ENCODE measurements around the gene PCDHA9.
"Not testable (repeated sequence)": the region's sequence is repeated elsewhere in the genome, so short reads cannot be mapped to it uniquely, and the experiment has no call there.

PCDHA9 gene

DNA sequence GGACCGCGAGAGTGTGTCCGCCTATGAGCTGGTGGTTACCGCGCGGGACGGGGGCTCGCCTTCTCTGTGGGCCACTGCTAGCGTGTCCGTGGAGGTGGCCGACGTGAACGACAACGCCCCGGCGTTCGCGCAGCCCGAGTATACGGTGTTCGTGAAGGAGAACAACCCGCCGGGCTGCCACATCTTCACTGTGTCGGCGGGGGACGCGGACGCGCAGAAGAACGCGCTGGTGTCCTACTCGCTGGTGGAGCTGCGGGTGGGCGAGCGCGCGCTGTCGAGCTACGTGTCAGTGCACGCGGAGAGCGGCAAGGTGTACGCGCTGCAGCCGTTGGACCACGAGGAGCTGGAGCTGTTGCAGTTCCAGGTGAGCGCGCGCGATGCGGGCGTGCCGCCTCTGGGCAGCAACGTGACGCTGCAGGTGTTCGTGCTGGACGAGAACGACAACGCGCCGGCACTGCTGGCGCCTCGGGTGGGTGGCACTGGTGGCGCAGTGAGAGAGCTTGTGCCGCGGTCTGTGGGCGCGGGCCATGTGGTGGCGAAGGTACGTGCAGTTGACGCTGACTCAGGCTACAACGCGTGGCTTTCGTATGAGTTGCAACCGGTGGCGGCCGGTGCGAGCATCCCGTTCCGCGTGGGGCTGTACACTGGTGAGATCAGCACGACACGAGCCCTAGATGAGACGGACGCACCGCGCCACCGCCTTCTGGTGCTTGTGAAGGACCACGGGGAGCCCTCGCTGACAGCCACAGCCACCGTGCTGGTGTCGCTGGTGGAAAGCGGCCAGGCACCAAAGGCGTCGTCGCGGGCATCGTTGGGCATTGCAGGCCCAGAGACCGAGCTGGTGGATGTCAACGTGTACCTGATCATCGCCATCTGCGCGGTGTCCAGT is 12.3 kb upstream of the PCDHA9 start:
- DNase-seq = no peak

DNA sequence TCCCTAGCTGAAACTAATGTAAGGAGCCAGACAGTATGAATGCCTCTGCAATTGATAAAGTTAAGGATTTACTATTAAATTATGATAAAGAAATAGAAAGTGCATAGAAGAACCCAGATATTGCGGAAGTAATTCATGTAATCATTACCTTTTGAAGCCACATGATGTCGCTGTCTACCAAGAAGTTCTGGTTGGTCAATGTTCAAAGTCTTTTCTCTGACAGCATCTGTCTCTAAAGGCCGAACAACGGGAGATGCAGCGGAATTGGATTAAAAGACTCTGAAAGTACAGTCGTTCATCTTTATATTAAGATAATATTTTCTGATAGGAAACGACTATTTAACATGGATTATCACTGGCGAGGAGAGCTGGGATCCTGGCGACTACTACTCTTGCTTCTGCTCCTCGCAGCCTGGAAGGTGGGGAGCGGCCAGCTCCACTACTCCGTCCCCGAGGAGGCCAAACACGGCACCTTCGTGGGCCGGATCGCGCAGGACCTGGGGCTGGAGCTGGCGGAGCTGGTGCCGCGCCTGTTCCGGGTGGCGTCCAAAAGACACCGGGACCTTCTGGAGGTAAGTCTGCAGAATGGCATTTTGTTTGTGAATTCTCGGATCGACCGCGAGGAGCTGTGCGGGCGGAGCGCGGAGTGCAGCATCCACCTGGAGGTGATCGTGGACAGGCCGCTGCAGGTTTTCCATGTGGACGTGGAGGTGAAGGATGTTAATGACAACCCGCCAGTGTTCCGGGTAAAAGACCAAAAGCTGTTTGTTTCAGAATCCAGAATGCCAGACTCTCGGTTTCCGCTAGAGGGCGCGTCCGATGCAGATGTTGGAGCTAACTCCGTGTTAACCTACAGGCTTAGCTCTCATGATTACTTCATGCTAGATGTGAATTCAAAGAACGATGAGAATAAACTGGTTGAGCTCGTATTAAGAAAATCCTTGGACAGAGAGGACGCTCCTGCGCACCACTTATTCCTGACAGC is 6.9 kb upstream of the PCDHA9 start, which contains the start of gene PCDHA8:
Gene PCDHA8 (plus strand): TSS at position 210 of the 985 bp plus-strand sequence. CDS start 135 bp downstream, at position 345.
- DNase-seq = no peak

DNA sequence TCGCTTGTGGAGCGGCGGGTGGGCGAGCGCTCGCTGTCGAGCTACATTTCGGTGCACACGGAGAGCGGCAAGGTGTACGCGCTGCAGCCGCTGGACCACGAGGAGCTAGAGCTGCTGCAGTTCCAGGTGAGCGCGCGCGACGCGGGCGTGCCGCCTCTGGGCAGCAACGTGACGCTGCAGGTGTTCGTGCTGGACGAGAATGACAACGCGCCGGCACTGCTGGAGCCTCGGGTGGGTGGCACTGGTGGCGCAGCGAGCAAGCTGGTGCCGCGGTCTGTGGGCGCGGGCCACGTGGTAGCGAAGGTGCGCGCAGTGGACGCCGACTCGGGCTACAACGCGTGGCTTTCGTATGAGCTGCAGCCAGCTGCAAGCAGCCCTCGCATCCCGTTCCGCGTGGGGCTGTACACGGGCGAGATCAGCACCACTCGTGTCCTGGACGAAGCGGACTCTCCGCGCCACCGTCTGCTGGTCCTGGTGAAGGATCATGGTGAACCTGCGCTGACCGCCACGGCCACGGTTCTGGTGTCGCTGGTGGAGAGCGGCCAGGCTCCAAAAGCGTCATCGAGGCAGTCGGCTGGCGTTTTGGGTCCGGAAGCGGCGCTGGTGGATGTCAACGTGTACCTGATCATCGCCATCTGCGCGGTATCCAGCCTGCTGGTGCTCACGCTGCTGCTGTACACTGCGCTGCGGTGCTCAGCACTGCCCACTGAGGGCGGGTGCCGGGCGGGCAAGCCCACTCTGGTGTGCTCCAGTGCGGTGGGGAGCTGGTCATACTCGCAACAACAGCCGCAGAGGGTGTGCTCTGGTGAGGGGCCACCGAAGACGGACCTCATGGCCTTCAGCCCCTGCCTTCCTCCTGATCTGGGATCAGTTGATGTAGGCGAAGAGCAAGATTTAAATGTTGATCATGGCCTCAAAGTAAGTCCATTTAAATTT is 5.1 kb upstream of the PCDHA9 start:
- DNase-seq = no peak

DNA sequence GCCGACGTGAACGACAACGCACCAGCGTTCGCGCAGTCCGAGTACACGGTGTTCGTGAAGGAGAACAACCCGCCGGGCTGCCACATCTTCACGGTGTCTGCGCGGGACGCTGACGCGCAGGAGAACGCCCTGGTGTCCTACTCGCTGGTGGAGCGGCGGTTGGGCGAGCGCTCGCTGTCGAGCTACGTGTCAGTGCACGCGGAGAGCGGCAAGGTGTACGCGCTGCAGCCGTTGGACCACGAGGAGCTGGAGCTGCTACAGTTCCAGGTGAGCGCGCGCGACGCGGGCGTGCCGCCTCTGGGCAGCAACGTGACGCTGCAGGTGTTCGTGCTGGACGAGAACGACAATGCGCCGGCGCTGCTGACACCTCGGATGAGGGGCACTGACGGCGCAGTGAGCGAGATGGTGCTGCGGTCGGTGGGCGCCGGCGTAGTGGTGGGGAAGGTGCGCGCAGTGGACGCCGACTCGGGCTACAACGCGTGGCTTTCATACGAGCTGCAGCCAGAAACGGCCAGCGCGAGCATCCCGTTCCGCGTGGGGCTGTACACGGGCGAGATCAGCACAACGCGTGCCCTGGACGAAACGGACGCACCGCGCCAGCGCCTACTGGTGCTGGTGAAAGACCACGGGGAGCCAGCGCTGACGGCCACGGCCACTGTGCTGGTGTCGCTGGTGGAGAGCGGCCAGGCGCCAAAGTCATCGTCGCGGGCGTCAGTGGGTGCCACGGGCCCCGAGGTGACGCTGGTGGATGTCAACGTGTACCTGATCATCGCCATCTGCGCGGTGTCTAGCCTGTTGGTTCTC is 1.9 kb downstream of the PCDHA9 start:
- not testable (repeated sequence) for DNase-seq

DNA sequence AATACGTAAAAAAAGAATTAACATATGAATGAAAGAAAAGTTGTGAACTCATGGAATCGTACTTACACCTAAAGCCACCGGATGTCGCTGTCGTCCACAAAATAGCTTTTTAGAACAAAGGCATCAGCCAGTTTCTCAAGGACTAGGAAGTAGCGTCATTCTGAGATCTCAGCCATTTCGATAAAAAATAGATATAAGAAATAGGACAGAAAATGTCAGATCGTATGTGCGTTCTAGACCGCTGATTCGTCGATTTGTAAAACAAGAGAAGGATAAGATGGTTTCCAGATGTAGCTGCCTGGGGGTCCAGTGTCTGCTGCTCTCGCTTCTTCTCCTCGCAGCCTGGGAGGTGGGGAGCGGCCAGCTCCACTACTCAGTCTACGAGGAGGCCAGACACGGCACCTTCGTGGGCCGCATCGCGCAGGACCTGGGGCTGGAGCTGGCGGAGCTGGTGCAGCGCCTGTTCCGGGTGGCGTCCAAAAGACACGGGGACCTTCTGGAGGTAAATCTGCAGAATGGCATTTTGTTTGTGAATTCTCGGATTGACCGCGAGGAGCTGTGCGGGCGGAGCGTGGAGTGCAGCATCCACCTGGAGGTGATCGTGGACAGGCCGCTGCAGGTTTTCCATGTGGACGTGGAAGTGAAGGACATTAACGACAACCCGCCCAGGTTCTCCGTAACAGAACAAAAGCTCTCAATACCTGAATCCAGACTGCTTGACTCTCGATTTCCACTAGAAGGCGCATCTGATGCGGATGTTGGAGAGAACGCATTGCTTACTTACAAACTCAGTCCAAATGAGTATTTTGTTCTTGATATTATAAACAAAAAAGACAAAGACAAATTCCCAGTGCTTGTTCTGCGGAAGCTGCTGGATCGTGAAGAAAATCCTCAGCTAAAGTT is 7.8 kb downstream of the PCDHA9 start, which contains the start of gene PCDHA10:
Gene PCDHA10 (plus strand): TSS at position 126 of the 903 bp plus-strand sequence. CDS start 152 bp downstream, at position 278.
- DNase-seq = no peak

DNA sequence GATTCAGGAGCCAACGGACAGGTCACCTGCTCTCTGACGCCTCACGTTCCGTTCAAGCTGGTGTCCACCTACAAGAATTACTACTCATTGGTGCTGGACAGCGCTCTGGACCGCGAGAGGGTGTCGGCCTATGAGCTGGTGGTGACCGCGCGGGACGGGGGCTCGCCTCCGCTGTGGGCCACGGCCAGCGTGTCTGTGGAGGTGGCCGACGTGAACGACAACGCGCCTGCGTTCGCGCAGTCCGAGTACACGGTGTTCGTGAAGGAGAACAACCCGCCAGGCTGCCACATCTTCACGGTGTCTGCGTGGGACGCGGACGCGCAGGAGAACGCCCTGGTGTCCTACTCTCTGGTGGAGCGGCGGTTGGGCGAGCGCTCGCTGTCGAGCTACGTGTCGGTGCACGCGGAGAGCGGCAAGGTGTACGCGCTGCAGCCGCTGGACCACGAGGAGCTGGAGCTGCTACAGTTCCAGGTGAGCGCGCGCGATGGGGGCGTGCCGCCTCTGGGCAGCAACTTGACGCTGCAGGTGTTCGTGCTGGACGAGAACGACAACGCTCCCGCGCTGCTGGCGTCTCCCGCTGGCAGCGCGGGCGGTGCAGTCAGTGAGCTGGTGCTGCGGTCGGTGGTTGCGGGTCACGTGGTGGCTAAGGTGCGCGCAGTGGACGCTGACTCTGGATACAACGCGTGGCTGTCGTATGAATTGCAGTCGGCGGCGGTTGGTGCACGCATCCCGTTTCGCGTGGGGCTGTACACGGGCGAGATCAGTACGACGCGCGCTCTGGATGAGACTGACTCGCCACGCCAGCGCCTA is 9.2 kb downstream of the PCDHA9 start:
- DNase-seq = no peak

DNA sequence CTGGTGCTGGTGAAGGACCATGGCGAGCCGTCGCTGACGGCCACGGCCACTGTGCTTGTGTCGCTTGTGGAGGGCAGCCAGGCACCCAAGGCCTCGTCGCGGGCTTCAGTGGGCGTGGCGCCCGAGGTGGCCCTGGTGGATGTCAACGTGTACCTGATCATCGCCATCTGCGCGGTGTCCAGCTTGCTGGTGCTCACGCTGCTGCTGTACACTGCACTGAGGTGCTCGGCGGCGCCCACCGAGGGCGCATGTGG is 9.7 kb downstream of the PCDHA9 start:
- no peak for DNase-seq

DNA sequence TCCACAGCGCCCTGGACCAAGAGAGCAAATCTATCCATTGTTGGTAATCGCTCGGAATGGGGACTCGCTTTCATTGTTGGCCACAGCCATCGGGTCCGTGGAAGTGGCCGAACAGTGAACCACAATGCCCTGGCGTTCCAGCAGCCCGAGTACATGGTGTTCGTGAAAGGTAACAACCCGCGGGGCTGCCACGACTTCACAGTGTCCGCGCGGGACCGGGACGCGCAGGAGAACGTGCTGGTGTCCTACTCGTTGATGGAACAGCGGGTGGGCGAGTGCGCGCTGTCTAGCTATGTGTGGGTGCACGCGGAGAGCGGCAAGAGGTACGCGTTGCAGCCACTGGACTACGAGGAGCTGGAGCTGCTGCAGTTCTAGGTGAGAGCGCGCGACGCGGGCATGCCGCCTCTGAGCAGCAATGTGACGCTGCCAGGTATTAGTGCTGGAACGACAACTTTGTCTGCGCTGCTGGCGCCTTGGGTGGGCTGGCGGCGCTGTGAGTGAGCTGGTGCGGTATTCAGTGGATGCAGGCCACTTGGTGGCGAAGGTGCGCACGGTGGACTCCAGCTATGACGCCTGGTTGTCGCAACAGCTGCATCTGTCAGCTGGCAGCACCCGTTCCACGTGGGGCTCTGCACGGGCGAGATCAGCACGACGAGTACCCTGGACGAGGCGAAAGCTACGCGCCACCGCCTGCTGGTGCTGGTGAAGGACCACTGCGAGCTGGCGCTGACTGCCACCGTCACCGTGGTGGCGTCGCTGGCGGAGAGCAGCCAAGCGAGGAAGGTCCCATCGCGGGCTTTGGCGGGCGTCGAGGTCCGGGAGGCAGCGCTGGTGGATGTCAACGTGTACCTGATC is 14.5 kb downstream of the PCDHA9 start:
- no peak for DNase-seq

DNA sequence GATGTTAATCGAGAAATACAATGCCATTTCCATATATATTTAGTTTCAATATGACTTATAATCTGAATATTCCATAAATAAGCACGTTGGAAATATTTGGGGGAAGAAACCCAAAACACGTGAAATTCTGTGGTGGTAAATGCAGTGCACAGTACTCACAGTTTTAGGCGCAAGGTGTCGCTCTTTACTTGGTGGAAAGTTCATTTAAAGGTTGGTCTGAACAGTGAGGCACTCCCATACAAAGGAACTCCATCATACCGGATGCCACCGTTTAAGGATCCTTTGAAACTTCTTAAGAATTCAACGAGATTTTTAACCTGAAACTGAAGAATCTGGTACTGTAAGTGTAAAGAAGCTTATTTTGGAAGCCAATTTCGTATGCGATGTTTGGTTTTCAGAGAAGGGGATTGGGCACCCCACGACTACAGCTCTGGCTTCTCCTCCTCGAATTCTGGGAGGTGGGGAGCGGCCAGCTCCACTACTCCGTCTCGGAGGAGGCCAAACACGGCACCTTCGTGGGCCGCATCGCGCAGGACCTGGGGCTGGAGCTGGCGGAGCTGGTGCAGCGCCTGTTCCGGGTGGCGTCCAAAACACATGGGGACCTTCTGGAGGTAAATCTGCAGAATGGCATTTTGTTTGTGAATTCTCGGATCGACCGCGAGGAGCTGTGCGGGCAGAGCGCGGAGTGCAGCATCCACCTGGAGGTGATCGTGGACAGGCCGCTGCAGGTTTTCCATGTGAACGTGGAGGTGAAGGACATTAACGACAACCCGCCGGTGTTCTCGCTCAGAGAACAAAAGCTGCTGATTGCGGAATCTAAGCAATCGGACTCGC is 20.8 kb downstream of the PCDHA9 start, which contains the start of gene PCDHA11:
Gene PCDHA11 (plus strand): TSS at position 237 of the 834 bp plus-strand sequence. CDS start 147 bp downstream, at position 384.
- no peak for DNase-seq

DNA sequence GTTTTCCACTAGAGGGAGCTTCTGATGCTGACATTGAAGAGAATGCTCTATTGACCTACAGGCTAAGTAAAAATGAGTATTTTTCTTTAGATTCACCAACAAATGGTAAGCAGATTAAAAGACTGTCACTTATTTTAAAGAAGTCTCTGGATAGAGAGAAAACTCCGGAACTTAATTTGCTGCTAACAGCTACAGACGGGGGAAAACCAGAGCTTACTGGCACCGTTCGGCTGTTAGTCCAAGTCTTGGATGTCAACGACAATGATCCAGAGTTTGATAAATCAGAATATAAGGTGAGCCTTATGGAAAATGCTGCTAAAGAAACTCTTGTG is 21.3 kb downstream of the PCDHA9 start:
- no peak for DNase-seq

DNA sequence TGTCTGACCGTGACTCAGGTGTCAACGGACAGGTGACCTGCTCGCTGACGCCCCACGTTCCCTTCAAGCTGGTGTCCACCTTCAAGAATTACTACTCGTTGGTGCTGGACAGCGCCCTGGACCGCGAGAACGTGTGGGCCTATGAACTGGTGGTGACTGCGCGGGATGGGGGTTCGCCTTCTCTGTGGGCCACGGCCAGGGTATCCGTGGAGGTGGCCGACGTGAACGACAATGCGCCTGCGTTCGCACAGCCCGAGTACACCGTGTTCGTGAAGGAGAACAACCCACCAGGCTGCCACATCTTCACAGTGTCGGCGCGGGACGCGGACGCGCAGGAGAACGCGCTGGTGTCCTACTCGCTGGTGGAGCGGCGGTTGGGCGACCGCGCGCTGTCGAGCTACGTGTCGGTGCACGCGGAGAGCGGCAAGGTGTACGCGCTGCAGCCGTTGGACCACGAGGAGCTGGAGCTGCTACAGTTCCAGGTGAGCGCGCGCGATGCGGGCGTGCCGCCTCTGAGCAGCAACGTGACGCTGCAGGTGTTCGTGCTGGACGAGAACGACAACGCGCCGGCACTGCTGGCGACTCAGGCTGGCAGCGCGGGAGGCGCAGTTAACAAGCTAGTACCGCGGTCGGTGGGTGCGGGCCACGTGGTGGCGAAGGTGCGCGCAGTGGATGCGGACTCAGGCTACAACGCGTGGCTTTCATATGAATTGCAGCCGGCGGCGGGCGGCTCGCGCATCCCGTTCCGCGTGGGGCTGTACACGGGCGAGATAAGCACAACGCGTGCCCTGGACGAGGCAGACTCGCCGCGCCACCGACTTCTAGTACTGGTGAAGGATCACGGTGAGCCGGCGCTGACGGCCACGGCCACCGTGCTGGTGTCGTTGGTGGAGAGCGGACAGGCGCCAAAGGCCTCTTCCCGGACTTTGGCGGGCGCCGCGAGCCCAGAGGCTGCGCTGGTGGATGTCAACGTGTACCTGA is 22.3 kb downstream of the PCDHA9 start:
- no peak for DNase-seq

DNA sequence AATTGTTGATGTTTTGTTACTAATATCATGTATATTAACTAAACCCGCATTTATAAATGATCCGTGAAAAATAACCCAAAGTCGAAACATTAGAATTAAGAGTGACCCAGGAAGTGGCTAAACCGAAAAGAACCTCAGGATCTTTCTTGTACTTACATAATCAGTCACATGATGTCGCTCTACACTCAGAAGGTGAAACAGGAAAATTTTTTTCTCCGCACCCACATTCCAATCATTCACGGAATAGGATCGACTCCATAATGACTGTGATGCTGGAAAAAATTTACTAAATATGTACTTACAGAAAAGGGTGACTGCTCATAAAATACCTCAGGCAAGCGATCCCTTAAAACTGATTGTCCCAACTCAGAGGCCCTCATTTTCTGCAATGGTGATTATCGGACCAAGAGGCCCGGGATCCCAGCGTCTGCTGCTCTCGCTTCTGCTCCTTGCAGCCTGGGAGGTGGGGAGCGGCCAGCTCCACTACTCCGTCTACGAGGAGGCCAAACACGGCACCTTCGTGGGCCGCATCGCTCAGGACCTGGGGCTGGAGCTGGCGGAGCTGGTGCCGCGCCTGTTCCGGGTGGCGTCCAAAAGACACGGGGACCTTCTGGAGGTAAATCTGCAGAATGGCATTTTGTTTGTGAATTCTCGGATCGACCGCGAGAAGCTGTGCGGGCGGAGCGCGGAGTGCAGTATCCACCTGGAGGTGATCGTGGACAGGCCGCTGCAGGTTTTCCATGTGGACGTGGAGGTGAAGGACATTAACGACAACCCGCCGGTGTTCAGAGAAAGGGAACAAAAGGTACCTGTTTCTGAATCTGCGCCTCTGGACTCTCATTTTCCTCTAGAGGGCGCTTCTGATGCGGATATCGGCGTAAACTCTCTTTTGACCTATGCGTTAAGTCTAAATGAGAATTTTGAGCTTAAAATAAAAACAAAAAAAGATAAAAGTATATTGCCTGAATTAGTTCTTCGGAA is 27.2 kb downstream of the PCDHA9 start, which contains the start of gene PCDHA12:
Gene PCDHA12 (plus strand): TSS at position 224 of the 981 bp plus-strand sequence. CDS start 165 bp downstream, at position 389.
- no peak for DNase-seq

DNA sequence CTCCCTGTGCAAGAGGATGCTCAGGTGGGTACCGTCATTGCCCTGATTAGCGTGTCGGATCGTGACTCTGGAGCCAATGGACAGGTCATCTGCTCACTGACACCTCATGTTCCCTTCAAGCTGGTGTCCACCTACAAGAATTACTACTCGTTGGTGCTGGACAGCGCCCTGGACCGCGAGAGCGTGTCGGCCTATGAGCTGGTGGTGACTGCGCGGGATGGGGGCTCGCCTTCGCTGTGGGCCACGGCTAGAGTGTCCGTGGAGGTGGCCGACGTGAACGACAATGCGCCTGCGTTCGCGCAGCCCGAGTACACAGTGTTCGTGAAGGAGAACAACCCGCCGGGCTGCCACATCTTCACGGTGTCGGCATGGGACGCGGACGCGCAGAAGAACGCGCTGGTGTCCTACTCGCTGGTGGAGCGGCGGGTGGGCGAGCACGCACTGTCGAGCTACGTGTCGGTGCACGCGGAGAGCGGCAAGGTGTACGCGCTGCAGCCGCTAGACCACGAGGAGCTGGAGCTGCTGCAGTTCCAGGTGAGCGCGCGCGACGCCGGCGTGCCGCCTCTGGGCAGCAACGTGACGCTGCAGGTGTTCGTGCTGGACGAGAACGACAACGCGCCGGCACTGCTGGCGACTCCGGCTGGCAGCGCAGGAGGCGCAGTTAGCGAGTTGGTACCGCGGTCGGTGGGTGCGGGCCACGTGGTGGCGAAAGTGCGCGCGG is 28.5 kb downstream of the PCDHA9 start:
- DNase-seq = not testable (repeated sequence)

DNA sequence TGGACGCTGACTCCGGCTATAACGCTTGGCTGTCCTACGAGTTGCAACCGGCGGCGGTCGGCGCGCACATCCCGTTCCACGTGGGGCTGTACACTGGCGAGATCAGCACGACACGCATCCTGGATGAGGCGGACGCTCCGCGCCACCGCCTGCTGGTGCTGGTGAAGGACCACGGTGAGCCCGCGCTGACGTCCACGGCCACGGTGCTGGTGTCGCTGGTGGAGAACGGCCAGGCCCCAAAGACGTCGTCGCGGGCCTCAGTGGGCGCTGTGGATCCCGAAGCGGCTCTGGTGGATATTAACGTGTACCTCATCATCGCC is 29.0 kb downstream of the PCDHA9 start:
- no peak for DNase-seq

Measured in activated naive CD4-positive, alpha-beta T cell treated with Interleukin-2 at 50 U/mL for 16 hours (primary cell).